ENCODE data around the gene IQCF6.

DNA sequence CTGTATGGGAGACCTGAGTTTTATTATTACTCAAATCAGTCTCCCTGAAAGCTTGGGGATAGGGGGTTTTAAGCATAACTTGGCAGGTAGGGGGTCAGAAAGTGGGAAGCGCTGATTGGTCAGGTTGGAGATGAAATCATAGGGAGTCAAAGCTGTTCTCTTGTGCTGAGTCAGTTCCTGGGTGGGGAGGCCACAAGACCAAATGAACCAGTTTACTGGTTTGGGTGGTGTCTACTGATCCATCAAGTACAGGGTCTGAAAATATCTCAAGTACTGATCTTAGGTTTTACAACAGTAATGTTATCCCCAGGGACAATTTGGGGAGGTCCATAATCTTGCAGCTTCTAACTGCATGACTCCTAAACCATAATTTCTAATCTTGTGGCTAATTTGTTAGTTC lies 17.8 kb upstream of the IQCF6 start:
- no peak for TF ChIP-seq POLR2AphosphoS5 (IDR thresholded peaks at IDR 0.05; ENCODE audit: borderline replicate concordance, low read depth, low read length)
- TF ChIP-seq EZH2 (IDR thresholded peaks at IDR 0.05) = no peak
